Lung (tissue), 12 donors: ENCODE results near the gene TSPEAR. TPM values are rescaled to one million over a fixed set of nuclear protein-coding genes. Genes with fewer than 3 reads are reported as not detected.
"Not testable (repeated sequence)": the region's sequence is repeated elsewhere in the genome, so short reads cannot be mapped to it uniquely, and the experiment has no call there.

ENCODE experiments used
- ATAC-seq: fragments of 200-7000 bp; cut with Tn5 transposase; one replicate; pipeline ENCODE4 v1.9.1; 2020; ENCODE audit warnings: moderate number of reproducible peaks; ENCODE audit not compliant: insufficient read depth, low FRiP score
- DNase-seq, 3 donors: peaks; one replicate each; pipeline ENCODE4 v3.0.0-alpha.2; 2013 to 2017
- H3K27ac ChIP-seq, 2 donors: one replicate each; pipeline ENCODE4 v1.5.1; 2013; ENCODE audit warnings: mild to moderate bottlenecking in 2 of 2, moderate library complexity in 2 of 2, control low read depth in 1 of 2, inconsistent platforms in 1 of 2, low read depth in 1 of 2, low read length in 1 of 2
- H3K27me3 ChIP-seq, 3 donors: one replicate each; pipeline ENCODE4 v1.5.1; 2013; ENCODE audit warnings: low read length in 2 of 3; ENCODE audit not compliant: control insufficient read depth in 3 of 3, insufficient read depth in 3 of 3
- H3K36me3 ChIP-seq, 4 donors: one replicate each; pipeline ENCODE4 v1.5.1; 2013; ENCODE audit warnings: low read length in 4 of 4, mild to moderate bottlenecking in 1 of 4, moderate library complexity in 1 of 4; ENCODE audit not compliant: control insufficient read depth in 4 of 4, insufficient read depth in 4 of 4
- H3K4me1 ChIP-seq, 5 donors: one replicate each; pipeline ENCODE4 v1.5.1; 2013; ENCODE audit warnings: low read length in 5 of 5, mild to moderate bottlenecking in 2 of 5, moderate library complexity in 1 of 5; ENCODE audit not compliant: control insufficient read depth in 5 of 5, insufficient read depth in 5 of 5
- H3K4me3 ChIP-seq: one replicate; pipeline ENCODE4 v1.5.1; 2013; ENCODE audit warnings: mild to moderate bottlenecking, control low read depth, moderate library complexity
- H3K9ac ChIP-seq, 2 donors: one replicate each; pipeline ENCODE4 v1.5.1; 2013; ENCODE audit warnings: low read length in 2 of 2, control low read depth in 1 of 2; ENCODE audit not compliant: insufficient read depth in 1 of 2
- H3K9me3 ChIP-seq, 4 donors: one replicate each; pipeline ENCODE4 v1.5.1; 2013; ENCODE audit warnings: low read length in 3 of 4, mild to moderate bottlenecking in 1 of 4, moderate library complexity in 1 of 4; ENCODE audit not compliant: control insufficient read depth in 4 of 4, insufficient read depth in 3 of 4
- CTCF ChIP-seq: IDR thresholded peaks from 2 replicates; pipeline ENCODE4 v1.5.1; 2012; ENCODE audit warnings: mild to moderate bottlenecking; ENCODE audit errors: control extremely low read depth, extremely low read depth
- WGBS, 2 donors: extraction: QIAGEN DNeasy Blood & Tissue Kit; methylation state at CpG; one replicate each; pipeline ENCODE4 v1.1.7; 2013; 5-methylcytosine and 5-hydroxymethylcytosine counted together
- polyA plus RNA-seq, 2 donors: library from polyadenylated mRNA; stranded (reverse); fragments of 200-250 nt; gene quantifications; one replicate each; pipeline ENCODE4 v1.2.1, GENCODE V29; 2013
- total RNA-seq, 2 donors: library from RNA; depleted of rRNA in 1 of 2; stranded (reverse); fragments of >200 nt in 1 of 2; gene quantifications; one replicate each; pipeline ENCODE4 v1.2.1, GENCODE V29; 2014 to 2021
- donor health status: control.
- donor health status: control.
- donor health status: Bipolar disorder and iron deficiency.
- donor health status: healthy.
- donor health status: DM: yes; HTN: yes; CAD: no.

TSPEAR gene
- total and polyA plus RNA-seq, 4 donors, result 0.02 to 2.1 (median 0.27) TPM

DNA sequence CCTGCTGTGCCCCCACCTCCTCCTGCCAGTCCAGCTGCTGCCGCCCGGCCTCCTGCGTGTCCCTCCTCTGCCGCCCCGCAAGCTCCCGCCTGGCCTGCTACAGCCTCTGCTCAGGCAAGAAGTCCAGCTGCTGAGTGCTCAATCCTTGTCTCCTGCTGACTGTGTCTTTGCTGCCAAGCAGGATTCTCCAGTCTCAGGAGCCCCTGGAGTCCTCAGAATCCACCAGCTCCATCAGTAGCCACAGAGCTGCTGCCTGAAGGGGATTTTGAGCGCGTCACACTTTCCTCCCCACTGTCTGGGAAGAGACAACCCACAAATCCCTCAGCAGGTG is 64.2 kb downstream of the TSPEAR start:
- Histone ChIP-seq H3K36me3 (no peaks in the 10 kb centered on the region), H3K4me1 (no peaks in the 10 kb centered on the region), H3K27me3 (no peaks in the 10 kb centered on the region), H3K4me3 (no peak overlapping the region), H3K9me3 (peaks cover 0 to 7% (median 3%) of the 10 kb centered on the region in 4 donors), H3K27ac (no peak overlapping the region), H3K9ac (no peak overlapping the region)
- no peak for DNase-seq
- WGBS, 2 donors, result 61 to 69% methylated on average over 8 of the region's 8 CpGs
- TF ChIP-seq CTCF, result no peak
- no peak for ATAC-seq

- H3K9ac ChIP-seq, DNase-seq, H3K27ac ChIP-seq, H3K4me3 ChIP-seq, H3K9me3 ChIP-seq, H3K4me1 ChIP-seq, H3K36me3 ChIP-seq, ATAC-seq, H3K27me3 ChIP-seq: not testable (repeated sequence)
- 75 to 80% methylated on average over 21 of the region's 21 CpGs for WGBS, 2 donors
These were observed 64.8 kb downstream of the TSPEAR start, which contains the start of gene KRTAP10-11 for GRCh38 chr21:44646366-44647221. Gene KRTAP10-11 (plus strand): TSS chr21:44646414. CDS start chr21:44646459, 45 bp downstream.

DNA sequence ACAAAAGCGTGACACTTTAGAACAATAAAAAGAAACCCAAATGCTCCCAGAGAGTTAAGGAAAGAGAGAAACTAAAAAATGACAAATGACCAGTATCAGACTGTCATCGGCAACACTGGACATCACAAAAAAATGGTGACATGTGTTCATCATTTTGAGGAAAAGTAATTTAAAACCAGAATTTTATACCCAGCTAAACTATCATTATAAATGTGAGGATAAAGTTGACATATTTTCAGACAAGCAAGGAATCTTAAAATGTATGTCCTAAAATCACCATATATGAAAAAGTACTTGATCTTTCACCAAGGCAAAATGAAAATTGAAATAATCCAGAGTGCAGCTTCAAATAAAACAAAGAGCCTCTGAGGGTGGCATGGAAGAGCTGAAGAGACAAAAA is 66.5 kb downstream of the TSPEAR start:
- Histone ChIP-seq H3K4me3 (no peak overlapping the region), H3K9ac (no peak overlapping the region), H3K36me3 (no peaks in the 10 kb centered on the region), H3K27me3 (no peaks in the 10 kb centered on the region), H3K9me3 (peaks cover 0 to 16% (median 6%) of the 10 kb centered on the region in 4 donors), H3K4me1 (no peaks in the 10 kb centered on the region), H3K27ac (no peak overlapping the region)
- TF ChIP-seq CTCF, result no peak
- WGBS, 2 donors, result 48 to 50% methylated on average over 2 of the region's 2 CpGs
- ATAC-seq, result no peak
- no peak for DNase-seq

DNA sequence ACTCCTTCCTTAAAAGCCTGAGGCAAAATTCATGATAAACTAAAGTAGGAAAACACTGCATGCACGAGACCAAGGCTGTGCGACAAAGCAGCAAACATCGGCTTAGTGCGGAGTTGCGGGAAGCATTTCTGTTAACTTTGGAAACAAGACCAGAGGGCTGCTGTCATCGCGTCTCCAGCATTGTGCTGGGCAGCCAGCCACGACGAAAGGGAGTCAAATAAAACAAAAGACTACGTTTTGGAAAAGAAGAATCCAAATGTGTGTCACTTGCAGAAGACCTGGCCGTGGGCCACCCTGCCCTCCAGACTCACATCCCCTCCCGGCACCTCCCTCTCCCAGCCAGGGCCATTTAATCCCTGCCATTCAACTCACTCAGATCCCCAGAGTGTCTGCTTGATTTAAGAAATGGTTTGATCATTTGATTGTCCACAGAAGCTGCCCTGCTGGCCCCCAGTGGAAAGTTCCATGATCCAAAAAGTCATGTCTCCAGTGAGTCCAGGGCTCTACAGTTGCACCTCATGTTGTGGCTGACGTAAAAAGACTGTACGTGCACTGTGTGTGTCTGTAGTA is 67.5 kb downstream of the TSPEAR start:
- H3K27me3 ChIP-seq, result no peaks in the 10 kb centered on the region
- ATAC-seq (no peak), DNase-seq (peak in 2 of 3 donors; percentile 11 to 30)
- H3K36me3 ChIP-seq, result no peaks in the 10 kb centered on the region
- no peaks in the 10 kb centered on the region for H3K4me1 ChIP-seq
- H3K27ac ChIP-seq, result no peak overlapping the region
- 63 to 76% methylated on average over 14 of the region's 14 CpGs for WGBS, 2 donors
- no peak overlapping the region for H3K9ac ChIP-seq
- no peak overlapping the region for H3K4me3 ChIP-seq
- TF ChIP-seq CTCF, result no peak
- H3K9me3 ChIP-seq, result peaks cover 0 to 17% (median 6%) of the 10 kb centered on the region in 4 donors
